Calu3 (cell line): ENCODE measurements around the gene CUEDC1. TPM values are rescaled to one million over a fixed set of nuclear protein-coding genes. Genes with fewer than 3 reads are reported as not detected.

ENCODE experiments used
- Bru-seq: library from RNA; stranded (reverse); fragments of 400-500 nt; gene quantifications from one replicate; lab custom pipeline; 2021; lab: Mats Ljungman, UMichigan
- BruChase-seq, 2 experiments: library from RNA; stranded (reverse); fragments of 400-500 nt; gene quantifications; one replicate each; lab custom pipeline; 2021; lab: Mats Ljungman, UMichigan
- BruUV-seq: library from RNA; stranded (reverse); fragments of 400-500 nt; replicated peaks from 2 replicates; lab custom pipeline; 2021; lab: Mats Ljungman, UMichigan
- CTCF ChIA-PET: fragments of 300-600 bp; sonication (Branson Sonifier 250); formaldehyde crosslinking; loops from one replicate; lab custom pipeline; 2022; ENCODE audit warnings: antibody characterized with exemption; lab: Charles Lee
- DNase-seq: peaks from one replicate; pipeline ENCODE4 v3.0.0; 2022
- H3K27ac Mint-ChIP-seq: one replicate; pipeline ENCODE4 v1.8.0; 2022; ENCODE audit warnings: mixed read lengths; ENCODE audit not compliant: unreplicated experiment
- H3K27me3 Mint-ChIP-seq: one replicate; pipeline ENCODE4 v1.8.0; 2022; ENCODE audit warnings: mixed read lengths; ENCODE audit not compliant: unreplicated experiment
- H3K36me3 Mint-ChIP-seq: one replicate; pipeline ENCODE4 v1.8.0; 2022; ENCODE audit warnings: mild to moderate bottlenecking, moderate library complexity, mixed read lengths; ENCODE audit not compliant: insufficient read depth, unreplicated experiment
- H3K4me1 Mint-ChIP-seq: one replicate; pipeline ENCODE4 v1.8.0; 2022; ENCODE audit warnings: mild to moderate bottlenecking, low read depth, mixed read lengths; ENCODE audit not compliant: unreplicated experiment
- H3K4me3 Mint-ChIP-seq: one replicate; pipeline ENCODE4 v1.8.0; 2022; ENCODE audit warnings: mild to moderate bottlenecking, low read depth, moderate library complexity, mixed read lengths; ENCODE audit not compliant: unreplicated experiment
- H3K9me3 Mint-ChIP-seq: one replicate; pipeline ENCODE4 v1.8.0; 2022; ENCODE audit warnings: low read depth, mixed read lengths; ENCODE audit not compliant: unreplicated experiment
- intact Hi-C: fragments of 100-400 bp; cut with micrococcal nuclease; formaldehyde crosslinking; loops from one replicate; pipeline ENCODE4 v1.10.0; 2022; ENCODE audit not compliant: unreplicated experiment
- long read RNA-seq: library from polyadenylated mRNA; stranded (forward); transcript quantifications from one replicate; pipeline ENCODE4 v2.0.0, GENCODE V29; 2022
- total RNA-seq: library from RNA; stranded (reverse); gene quantifications from 2 replicates; pipeline ENCODE4 v1.2.3, GENCODE V29; 2022
- TF ChIP-seq, protein P1 (sequence below): fragments of 200-600 bp; IDR thresholded peaks from one replicate; pipeline ENCODE4 v1.8.0; 2022; ENCODE audit warnings: antibody characterized with exemption; ENCODE audit not compliant: unreplicated experiment

The CUEDC1 gene, protein sequence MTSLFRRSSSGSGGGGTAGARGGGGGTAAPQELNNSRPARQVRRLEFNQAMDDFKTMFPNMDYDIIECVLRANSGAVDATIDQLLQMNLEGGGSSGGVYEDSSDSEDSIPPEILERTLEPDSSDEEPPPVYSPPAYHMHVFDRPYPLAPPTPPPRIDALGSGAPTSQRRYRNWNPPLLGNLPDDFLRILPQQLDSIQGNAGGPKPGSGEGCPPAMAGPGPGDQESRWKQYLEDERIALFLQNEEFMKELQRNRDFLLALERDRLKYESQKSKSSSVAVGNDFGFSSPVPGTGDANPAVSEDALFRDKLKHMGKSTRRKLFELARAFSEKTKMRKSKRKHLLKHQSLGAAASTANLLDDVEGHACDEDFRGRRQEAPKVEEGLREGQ
- total RNA-seq (30.9 and 34.7 TPM in 2 replicates), Bru-seq, nascent RNA (percentile 67 among the genes with signal in this experiment), BruChase-seq, experiment 1, labeled RNA remaining after a 6-hour chase (percentile 75 among the genes with signal in this experiment), BruChase-seq, experiment 2, labeled RNA remaining after a 2-hour chase (percentile 74 among the genes with signal in this experiment)
- long read RNA-seq, partial matches to known transcripts: 3 of 24 reads
- long read RNA-seq, other reads (novel, unspliced or antisense): 16 of 24 reads

DNA sequence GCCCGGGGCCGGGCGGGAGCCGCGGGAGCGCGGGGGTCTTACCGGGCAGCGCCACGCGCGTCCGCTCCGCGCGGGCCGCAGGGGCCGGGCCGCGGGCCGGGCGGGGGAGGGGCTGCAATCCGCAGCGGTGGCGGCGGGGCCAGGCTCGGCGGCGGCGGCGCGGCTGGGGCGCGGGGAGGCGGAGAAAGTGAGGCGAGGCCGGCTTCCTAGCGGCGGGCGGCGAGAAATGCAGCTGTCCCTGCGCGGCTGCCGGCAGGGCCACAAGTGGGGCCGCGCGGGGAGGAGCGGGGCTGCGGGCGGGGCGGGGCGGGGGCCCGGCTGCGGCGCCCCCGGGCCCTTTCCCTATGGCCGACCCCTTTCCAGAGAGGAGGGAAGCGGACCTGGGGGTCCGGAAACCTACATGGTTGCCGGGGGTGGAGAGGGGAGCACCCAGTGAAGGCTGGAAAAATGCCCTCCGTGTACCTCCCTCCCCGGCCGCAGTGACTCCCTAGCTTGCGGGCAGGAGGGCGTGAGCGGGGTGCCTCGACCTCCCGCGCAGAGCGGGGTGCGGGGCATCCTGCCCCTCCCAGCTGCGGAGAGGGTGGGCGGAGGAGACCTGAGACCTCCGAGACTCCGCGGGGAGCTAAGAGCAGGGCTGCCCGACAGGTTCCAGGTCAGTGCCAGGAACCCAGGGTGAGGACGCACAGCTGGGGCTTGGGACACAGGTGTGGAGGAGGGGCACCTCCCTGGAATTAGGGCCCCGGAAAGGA lies at the start of gene CUEDC1:
Gene CUEDC1, minus strand, starts transcription at position 230 of the 749 bp plus-strand sequence. CDS start 69,848 bp downstream, outside the sequence.
- peaks cover 19% of the 10 kb centered on the region for H3K36me3 Mint-ChIP-seq
- H3K4me1 Mint-ChIP-seq: peaks cover 12% of the 10 kb centered on the region
- BruUV-seq: no TSS peak
- H3K9me3 Mint-ChIP-seq: no peaks in the 10 kb centered on the region
- H3K27ac Mint-ChIP-seq: peak within 1 kb of the TSS; percentile 70
- H3K27me3 Mint-ChIP-seq: no peaks in the 10 kb centered on the region
- DNase-seq: peak; percentile 83
- intact Hi-C loops: loop anchor here (2.0 kb wide), 1 partner anchor 55 kb away; no protein-coding TSS in a partner anchor
- H3K4me3 Mint-ChIP-seq: peak within 1 kb of the TSS; percentile 67
- TF ChIP-seq, protein P1, sequence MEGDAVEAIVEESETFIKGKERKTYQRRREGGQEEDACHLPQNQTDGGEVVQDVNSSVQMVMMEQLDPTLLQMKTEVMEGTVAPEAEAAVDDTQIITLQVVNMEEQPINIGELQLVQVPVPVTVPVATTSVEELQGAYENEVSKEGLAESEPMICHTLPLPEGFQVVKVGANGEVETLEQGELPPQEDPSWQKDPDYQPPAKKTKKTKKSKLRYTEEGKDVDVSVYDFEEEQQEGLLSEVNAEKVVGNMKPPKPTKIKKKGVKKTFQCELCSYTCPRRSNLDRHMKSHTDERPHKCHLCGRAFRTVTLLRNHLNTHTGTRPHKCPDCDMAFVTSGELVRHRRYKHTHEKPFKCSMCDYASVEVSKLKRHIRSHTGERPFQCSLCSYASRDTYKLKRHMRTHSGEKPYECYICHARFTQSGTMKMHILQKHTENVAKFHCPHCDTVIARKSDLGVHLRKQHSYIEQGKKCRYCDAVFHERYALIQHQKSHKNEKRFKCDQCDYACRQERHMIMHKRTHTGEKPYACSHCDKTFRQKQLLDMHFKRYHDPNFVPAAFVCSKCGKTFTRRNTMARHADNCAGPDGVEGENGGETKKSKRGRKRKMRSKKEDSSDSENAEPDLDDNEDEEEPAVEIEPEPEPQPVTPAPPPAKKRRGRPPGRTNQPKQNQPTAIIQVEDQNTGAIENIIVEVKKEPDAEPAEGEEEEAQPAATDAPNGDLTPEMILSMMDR: peak; percentile 21
- CTCF ChIA-PET: interaction anchor here (0.7 to 1.4 kb wide), 5 partner anchors 10 to 1950 kb away, joined by 3 to 4 read pairs (median 3); no protein-coding TSS in a partner anchor

DNA sequence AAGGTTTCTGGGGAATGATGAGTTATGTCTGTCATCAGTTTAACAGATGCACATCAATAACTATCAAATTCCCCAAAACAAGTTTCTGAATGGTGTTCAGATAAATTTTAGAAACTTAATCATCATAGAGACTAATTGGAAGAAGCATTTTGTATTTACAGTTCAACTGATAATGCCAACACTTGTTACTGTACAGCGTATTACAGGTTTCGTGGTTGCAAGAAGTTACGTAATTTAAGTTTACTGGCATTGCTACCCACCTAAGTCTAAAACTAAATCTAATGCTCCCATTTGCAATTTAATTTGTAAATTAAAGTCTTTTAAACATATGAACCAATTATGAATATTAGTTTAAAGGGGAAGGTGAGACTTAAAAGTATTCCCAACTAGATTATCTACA lies 48.8 kb upstream of the CUEDC1 start:
- H3K27me3 Mint-ChIP-seq: no peaks in the 10 kb centered on the region
- no peaks in the 10 kb centered on the region for H3K9me3 Mint-ChIP-seq
- no TSS peak for BruUV-seq
- H3K27ac Mint-ChIP-seq: no peak overlapping the region
- intact Hi-C loops: no loop called here
- peaks cover 61% of the 10 kb centered on the region for H3K36me3 Mint-ChIP-seq
- DNase-seq: no peak
- peaks cover 31% of the 10 kb centered on the region for H3K4me1 Mint-ChIP-seq
- CTCF ChIA-PET: no interaction called here
- TF ChIP-seq, protein P1: no peak
- peak overlapping the region; percentile 52 for H3K4me3 Mint-ChIP-seq

DNA sequence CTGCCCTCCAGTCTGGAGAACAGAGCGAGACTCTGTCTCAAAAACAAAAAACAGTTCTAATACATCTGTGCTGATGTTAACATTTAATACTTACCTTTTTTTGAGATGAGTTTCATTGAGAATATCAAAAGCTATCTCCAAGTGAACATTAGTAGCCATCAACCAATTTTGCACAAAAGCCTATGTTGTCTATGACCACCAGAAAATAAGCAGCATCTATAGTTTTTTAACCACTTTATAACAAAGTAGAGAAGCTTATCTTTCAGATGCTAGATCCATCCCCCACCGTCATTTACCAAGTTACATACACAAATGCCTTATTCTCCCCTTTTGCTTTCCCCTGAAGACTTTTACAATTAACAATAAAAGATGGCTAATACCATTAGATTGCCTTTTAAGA lies 47.8 kb upstream of the CUEDC1 start:
- no TSS peak for BruUV-seq
- Mint-ChIP-seq H3K4me1 (peaks cover 31% of the 10 kb centered on the region), H3K9me3 (no peaks in the 10 kb centered on the region), H3K27ac (no peak overlapping the region), H3K27me3 (no peaks in the 10 kb centered on the region), H3K36me3 (peaks cover 64% of the 10 kb centered on the region), H3K4me3 (peak overlapping the region; percentile 52)
- TF ChIP-seq, protein P1: no peak
- intact Hi-C loops: loop anchor here (2.0 kb wide), 1 partner anchor 110 kb away; no protein-coding TSS in a partner anchor
- no peak for DNase-seq
- CTCF ChIA-PET: no interaction called here
